IMR-90 (cell line): ENCODE data around the gene PMM1. TPM values are rescaled to one million over a fixed set of nuclear protein-coding genes. Genes with fewer than 3 reads are reported as not detected.

Experiments used
- ATAC-seq: fragments of 200-7000 bp; cut with Tn5 transposase; 2 replicates; pipeline ENCODE4 v1.9.1; 2020; ENCODE audit warnings: low read depth, mild to moderate bottlenecking, moderate library complexity
- BruUV-seq: library from RNA; stranded (reverse); fragments of 400-500 nt; replicated peaks from 2 replicates; lab custom pipeline; 2021; lab: Mats Ljungman, UMichigan
- CTCF ChIA-PET: fragments of 300-600 bp; formaldehyde crosslinking; extraction: SDS; loops from one replicate; lab custom pipeline; 2021; ENCODE audit warnings: antibody characterized with exemption; lab: Yijun Ruan, JAX
- POLR2A ChIA-PET: fragments of 300-600 bp; sonication (Branson Sonifier 250); formaldehyde crosslinking; loops from one replicate; lab custom pipeline; 2022; ENCODE audit warnings: antibody characterized with exemption; ENCODE audit not compliant: unreplicated experiment; lab: Charles Lee
- DNase-seq: peaks from one replicate; pipeline ENCODE4 v3.0.0; 2013
- H2AFZ ChIP-seq: replicated peaks from 2 replicates; pipeline ENCODE3; 2013; ENCODE audit warnings: low read length, mild to moderate bottlenecking; ENCODE audit not compliant: poor library complexity
- H2AK5ac ChIP-seq: 2 replicates; pipeline ENCODE4 v1.6.1; 2013; ENCODE audit warnings: low read depth, low read length, inconsistent platforms
- H2AK9ac ChIP-seq: replicated peaks from 2 replicates; pipeline ENCODE3; 2013; ENCODE audit warnings: mild to moderate bottlenecking, low read depth, low read length, moderate library complexity; ENCODE audit not compliant: poor library complexity
- H2BK120ac ChIP-seq: 2 replicates; pipeline ENCODE4 v1.6.1; 2013; ENCODE audit warnings: low read depth, low read length, inconsistent platforms
- H2BK15ac ChIP-seq: 3 replicates; pipeline ENCODE4 v1.6.1; 2013; ENCODE audit warnings: low read depth, low read length, inconsistent platforms
- H2BK20ac ChIP-seq: 2 replicates; pipeline ENCODE4 v1.6.1; 2013; ENCODE audit warnings: low read depth, mild to moderate bottlenecking, inconsistent platforms, low read length, moderate library complexity
- H2BK5ac ChIP-seq: 2 replicates; pipeline ENCODE4 v1.6.1; 2013; ENCODE audit warnings: mild to moderate bottlenecking, low read depth, low read length, inconsistent platforms; ENCODE audit not compliant: poor library complexity, severe bottlenecking
- H3K14ac ChIP-seq: replicated peaks from 2 replicates; pipeline ENCODE4 v1.6.1; 2013; ENCODE audit warnings: low read depth, low read length, inconsistent platforms
- H3K18ac ChIP-seq: 2 replicates; pipeline ENCODE4 v1.6.1; 2013; ENCODE audit warnings: low read depth, low read length, control low read depth
- H3K23ac ChIP-seq: 2 replicates; pipeline ENCODE4 v1.6.1; 2013; ENCODE audit warnings: low read depth, low read length, inconsistent platforms
- H3K27ac ChIP-seq: 2 replicates; pipeline ENCODE4 v1.5.1; 2013; ENCODE audit warnings: mild to moderate bottlenecking, control low read depth, low read length; ENCODE audit not compliant: insufficient read depth
- H3K27me3 ChIP-seq: 2 replicates; pipeline ENCODE4 v1.6.1; 2013; ENCODE audit warnings: low read length; ENCODE audit not compliant: control insufficient read depth, insufficient read depth
- H3K36me3 ChIP-seq: 2 replicates; pipeline ENCODE4 v1.6.1; 2013; ENCODE audit warnings: low read length, mixed read lengths; ENCODE audit not compliant: control insufficient read depth, insufficient read depth
- H3K4ac ChIP-seq: 2 replicates; pipeline ENCODE4 v1.6.1; 2013; ENCODE audit warnings: low read depth, low read length, inconsistent platforms
- H3K4me1 ChIP-seq: 2 replicates; pipeline ENCODE4 v1.6.1; 2013; ENCODE audit warnings: low read length, mixed read lengths; ENCODE audit not compliant: control insufficient read depth, insufficient read depth
- H3K4me2 ChIP-seq: 2 replicates; pipeline ENCODE4 v1.6.1; 2013; ENCODE audit warnings: low read depth, mild to moderate bottlenecking, control low read depth, low read length, moderate library complexity
- H3K4me3 ChIP-seq: 2 replicates; pipeline ENCODE4 v1.5.1; 2013; ENCODE audit warnings: low read depth, mild to moderate bottlenecking, control low read depth, low read length, moderate library complexity; ENCODE audit not compliant: insufficient read depth
- H3K56ac ChIP-seq: 2 replicates; pipeline ENCODE4 v1.6.1; 2013; ENCODE audit warnings: low read length, inconsistent platforms; ENCODE audit not compliant: insufficient read depth; ENCODE audit errors: extremely low read depth
- H3K79me1 ChIP-seq, 2 experiments: 2 replicates each; pipeline ENCODE4 v1.6.1; 2013; ENCODE audit warnings: low read length in 2 of 2, inconsistent platforms in 1 of 2, low read depth in 1 of 2
- H3K9ac ChIP-seq: 2 replicates; pipeline ENCODE4 v1.6.1; 2013; ENCODE audit warnings: low read depth, low read length, control low read depth
- H3K9me1 ChIP-seq: 2 replicates; pipeline ENCODE4 v1.6.1; 2013; ENCODE audit warnings: low read length, inconsistent platforms; ENCODE audit not compliant: insufficient read depth
- H3K9me3 ChIP-seq: 2 replicates; pipeline ENCODE4 v1.6.1; 2013; ENCODE audit warnings: low read length; ENCODE audit not compliant: control insufficient read depth, insufficient read depth
- H4K20me1 ChIP-seq: 2 replicates; pipeline ENCODE4 v1.6.1; 2013; ENCODE audit warnings: low read length, inconsistent platforms; ENCODE audit not compliant: insufficient read depth
- H4K5ac ChIP-seq: 2 replicates; pipeline ENCODE4 v1.6.1; 2013; ENCODE audit warnings: mild to moderate bottlenecking, low read depth, low read length, control low read depth
- H4K8ac ChIP-seq, 2 experiments: 2 replicates each; pipeline ENCODE4 v1.6.1; 2013; ENCODE audit warnings: low read depth in 2 of 2, low read length in 2 of 2, control low read depth in 1 of 2, inconsistent platforms in 1 of 2
- H4K91ac ChIP-seq: 2 replicates; pipeline ENCODE4 v1.6.1; 2013; ENCODE audit warnings: low read depth, low read length, inconsistent platforms; ENCODE audit not compliant: insufficient read depth
- MAZ ChIP-seq: IDR thresholded peaks from 2 replicates; pipeline ENCODE4 v1.6.1; 2012; ENCODE audit warnings: low read depth, mild to moderate bottlenecking, low read length, improper control_type of control experiment, moderate library complexity, borderline replicate concordance
- WGBS, 2 experiments: methylation state at CpG; one replicate each; pipeline versions ENCODE4 v1.1.5 to v1.1.7; 2013; ENCODE audit warnings: missing lambda C conversion rate in 2 of 2; ENCODE audit not compliant: insufficient read length in 1 of 2; ENCODE audit errors: extremely low coverage in 2 of 2; 5-methylcytosine and 5-hydroxymethylcytosine counted together
- dilution Hi-C: fragments of 300-500 bp; cut with HindIII; formaldehyde crosslinking; loops from one replicate; pipeline ENCODE4 v1.14.3; 2018; ENCODE audit warnings: low sequenced_read_pairs; ENCODE audit not compliant: unreplicated experiment
- in situ Hi-C: fragments of 300-500 bp; cut with MboI; formaldehyde crosslinking; loops from 3 replicates; pipeline ENCODE4 v1.14.3; 2019; ENCODE audit warnings: low sequenced_read_pairs, inconsistent platforms, mixed read lengths
- intact Hi-C: fragments of 100-400 bp; cut with micrococcal nuclease; formaldehyde crosslinking; loops from 2 replicates; pipeline ENCODE4 v1.10.0; 2022
- polyA plus RNA-seq, 3 experiments: library from polyadenylated mRNA; depleted of rRNA; stranded (reverse); fragments of >200 nt; gene quantifications; 2 replicates each; pipeline ENCODE4 v1.2.3, GENCODE V29; 2012; ENCODE audit warnings: low replicate concordance in 1 of 3
- total RNA-seq: library from RNA; depleted of rRNA; stranded (reverse); fragments of >200 nt; gene quantifications from 2 replicates; pipeline ENCODE4 v1.2.3, GENCODE V29; 2012
- TF ChIP-seq, protein P1 (sequence below): fragments of 150-350 bp; IDR thresholded peaks from 2 replicates; pipeline ENCODE4 v1.6.1; 2017; ENCODE audit warnings: mild to moderate bottlenecking, antibody characterized with exemption, low read length, low read depth

PMM1 gene
- total and polyA plus RNA-seq, 2 of the 4 experiments (the other 2 are of a cell fraction): 22.8 to 92.8 TPM

- ChIA-PET CTCF (interaction anchor here (0.8 to 1.8 kb wide), 3 partner anchors 8 to 54 kb away, joined by 3 to 7 read pairs (median 5); partner anchors contain the start of gene PMM1), POLR2A (interaction anchor here (0.5 kb wide), 1 partner anchor 481 kb away, joined by 3 read pairs; no protein-coding TSS in a partner anchor)
- H4K5ac ChIP-seq: no peak overlapping the region
- in situ Hi-C loops: no loop called here
- peak overlapping the region; percentile 55 for H2AK9ac ChIP-seq
- WGBS, 2 experiments: no CpG with 5 or more reads among the region's 2 CpGs
- H3K56ac ChIP-seq: no peak overlapping the region
- TF ChIP-seq MAZ: no peak
- TF ChIP-seq, protein P1, sequence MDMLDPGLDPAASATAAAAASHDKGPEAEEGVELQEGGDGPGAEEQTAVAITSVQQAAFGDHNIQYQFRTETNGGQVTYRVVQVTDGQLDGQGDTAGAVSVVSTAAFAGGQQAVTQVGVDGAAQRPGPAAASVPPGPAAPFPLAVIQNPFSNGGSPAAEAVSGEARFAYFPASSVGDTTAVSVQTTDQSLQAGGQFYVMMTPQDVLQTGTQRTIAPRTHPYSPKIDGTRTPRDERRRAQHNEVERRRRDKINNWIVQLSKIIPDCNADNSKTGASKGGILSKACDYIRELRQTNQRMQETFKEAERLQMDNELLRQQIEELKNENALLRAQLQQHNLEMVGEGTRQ: no peak
- BruUV-seq: no TSS peak
- H4K91ac ChIP-seq: no peak overlapping the region
- H3K14ac ChIP-seq: no peak overlapping the region
- ATAC-seq (no peak; the same call in 1 of the 2 replicates), DNase-seq (no peak)
- H3K4ac ChIP-seq: peak overlapping the region; percentile 62; the same call in 1 of the 2 replicates
- peak overlapping the region in 1 of 2 experiments; percentile 75; a peak in 1 of 4 replicates for H4K8ac ChIP-seq
- H2BK120ac ChIP-seq: peak overlapping the region; percentile 51
- no peak overlapping the region for H3K4me3 ChIP-seq
- H3K79me1 ChIP-seq: peaks cover 0 to 26% of the 10 kb centered on the region in 2 experiments; a peak in 2 of 4 replicates
- no peak overlapping the region for H3K18ac ChIP-seq
- H3K9me3 ChIP-seq: no peaks in the 10 kb centered on the region
- H3K36me3 ChIP-seq: peaks cover 19% of the 10 kb centered on the region
- H2AK5ac ChIP-seq: peak overlapping the region; percentile 91
- no peak overlapping the region for H3K9ac ChIP-seq
- H3K23ac ChIP-seq: no peak overlapping the region
- H2BK20ac ChIP-seq: no peak overlapping the region
- H3K27me3 ChIP-seq: no peaks in the 10 kb centered on the region
- H3K4me2 ChIP-seq: no peak overlapping the region
- dilution Hi-C loops: no loop called here
- H2BK15ac ChIP-seq: peak overlapping the region; percentile 41; the same call in 1 of the 3 replicates
- H2AFZ ChIP-seq: no peak overlapping the region
- H4K20me1 ChIP-seq: peaks cover 11% of the 10 kb centered on the region
- intact Hi-C loops: loop anchor here (1.0 kb wide), 1 partner anchor 64 kb away; no protein-coding TSS in a partner anchor
- H3K4me1 ChIP-seq: peaks cover 14% of the 10 kb centered on the region
- H2BK5ac ChIP-seq: peak overlapping the region; percentile 71
- no peaks in the 10 kb centered on the region; the same call in 1 of the 2 replicates for H3K9me1 ChIP-seq
- no peak overlapping the region for H3K27ac ChIP-seq
These were observed 8.0 kb upstream of the PMM1 start for GRCh38 chr22:41597635-41597953.
